GM18526 (cell line): ENCODE results near the gene GALNT17.

Experiments used
- POLR2A ChIP-seq: IDR thresholded peaks from 3 replicates; pipeline ENCODE4 v1.6.1; 2011; ENCODE audit not compliant: insufficient read length; ENCODE audit errors: extremely low read depth

The GALNT17 gene

DNA sequence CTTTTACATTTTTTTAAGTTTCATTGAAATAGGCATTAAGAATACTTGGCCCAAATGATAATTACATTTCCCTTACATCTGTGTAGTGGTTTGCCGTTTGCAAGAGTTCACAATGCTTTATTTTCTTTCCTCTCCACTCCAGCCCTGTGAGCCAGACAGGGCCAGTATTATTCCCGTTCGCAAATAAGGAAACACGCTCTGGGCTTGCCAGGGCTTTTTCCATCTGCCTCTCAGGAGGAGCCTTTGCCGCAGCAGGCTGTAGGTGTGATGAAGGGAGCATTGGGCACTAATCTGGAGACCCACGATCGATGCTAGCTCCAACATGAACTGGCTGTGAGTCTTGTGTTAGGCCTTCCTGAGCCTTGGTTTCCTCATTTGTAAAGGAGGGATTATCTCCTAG, 154.4 kb downstream of the GALNT17 start:
- no peak for TF ChIP-seq POLR2A

- TF ChIP-seq POLR2A = no peak
These were observed 155.0 kb downstream of the GALNT17 start for GRCh38 chr7:71286924-71287323.

GRCh38 chr7:71290452-71290851, 158.5 kb downstream of the GALNT17 start:
- no peak for TF ChIP-seq POLR2A

GRCh38 chr7:71298378-71298777, 166.4 kb downstream of the GALNT17 start:
- TF ChIP-seq POLR2A = no peak

DNA sequence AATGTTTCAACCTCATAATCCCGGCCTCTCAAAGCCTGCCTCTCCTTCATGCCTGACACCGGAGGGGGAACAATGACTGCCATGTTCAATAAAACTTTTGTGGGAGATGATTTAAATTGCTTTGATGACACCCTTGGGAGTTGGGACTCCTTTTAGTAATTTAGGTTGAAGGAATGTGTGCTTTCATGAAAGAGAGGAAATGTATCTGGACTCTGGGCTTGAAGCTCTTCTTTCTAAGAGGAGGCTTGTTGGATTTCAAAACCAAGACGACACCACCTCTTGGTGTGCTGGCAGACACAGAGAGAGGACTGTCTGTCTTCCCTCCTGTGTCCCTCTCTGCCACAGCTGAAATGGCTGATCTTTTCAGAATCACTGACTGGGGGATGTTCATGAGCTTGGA, 168.1 kb downstream of the GALNT17 start:
- no peak for TF ChIP-seq POLR2A

- TF ChIP-seq POLR2A = no peak
These were observed 168.7 kb downstream of the GALNT17 start for GRCh38 chr7:71300603-71301002.

GRCh38 chr7:71301167-71301566, 169.2 kb downstream of the GALNT17 start:
- TF ChIP-seq POLR2A = no peak

- TF ChIP-seq POLR2A = no peak
These were observed 171.6 kb downstream of the GALNT17 start for GRCh38 chr7:71303566-71303965.

- no peak for TF ChIP-seq POLR2A
These were observed 176.2 kb downstream of the GALNT17 start for GRCh38 chr7:71308096-71308495.

DNA sequence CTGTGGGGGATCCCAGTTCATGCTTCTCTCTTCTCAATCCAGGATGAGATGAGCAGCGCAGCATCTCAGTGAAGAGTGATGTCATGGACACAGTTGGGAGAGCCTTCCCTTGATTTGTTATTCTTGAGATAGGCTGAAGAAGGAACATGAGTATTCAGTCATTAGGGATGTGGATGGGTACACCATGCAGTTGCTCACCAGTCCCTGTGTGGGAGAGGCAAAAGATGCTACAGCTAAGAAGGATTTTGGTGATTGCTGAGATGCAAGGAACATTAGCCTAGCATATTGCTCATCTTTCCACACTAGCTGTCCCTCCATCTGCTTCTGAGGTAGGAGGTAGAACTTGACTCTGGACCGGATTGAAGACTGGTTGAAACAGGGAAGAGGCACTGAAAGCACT, 179.6 kb downstream of the GALNT17 start:
- no peak for TF ChIP-seq POLR2A

GRCh38 chr7:71312755-71313490, 181.0 kb downstream of the GALNT17 start:
- TF ChIP-seq POLR2A = no peak

DNA sequence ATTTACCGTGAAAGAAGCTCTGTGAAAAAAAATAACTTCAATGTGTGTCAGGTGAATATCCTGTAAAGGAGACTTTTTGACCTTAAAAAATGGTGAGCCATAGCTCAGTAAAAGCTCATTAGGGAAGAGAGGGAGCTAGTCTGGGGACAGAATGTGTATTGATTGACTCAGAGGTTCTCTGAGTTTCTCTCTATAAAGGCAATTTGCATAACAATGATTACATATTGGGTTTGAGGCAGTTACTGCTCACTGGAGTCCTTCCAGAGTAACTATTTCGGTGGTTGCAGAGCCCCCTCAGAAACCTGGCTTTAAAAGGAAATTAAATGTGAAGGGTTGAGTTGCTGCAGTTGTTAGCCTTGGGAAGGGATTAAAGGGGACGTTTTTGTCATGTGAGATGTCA, 181.6 kb downstream of the GALNT17 start:
- TF ChIP-seq POLR2A = no peak

GRCh38 chr7:71320916-71321315, 189.0 kb downstream of the GALNT17 start:
- no peak for TF ChIP-seq POLR2A

GRCh38 chr7:71322201-71322600, 190.3 kb downstream of the GALNT17 start:
- no peak for TF ChIP-seq POLR2A

- no peak for TF ChIP-seq POLR2A
These were observed 191.8 kb downstream of the GALNT17 start for GRCh38 chr7:71323726-71324125.

GRCh38 chr7:71325151-71325550, 193.2 kb downstream of the GALNT17 start:
- TF ChIP-seq POLR2A = no peak

DNA sequence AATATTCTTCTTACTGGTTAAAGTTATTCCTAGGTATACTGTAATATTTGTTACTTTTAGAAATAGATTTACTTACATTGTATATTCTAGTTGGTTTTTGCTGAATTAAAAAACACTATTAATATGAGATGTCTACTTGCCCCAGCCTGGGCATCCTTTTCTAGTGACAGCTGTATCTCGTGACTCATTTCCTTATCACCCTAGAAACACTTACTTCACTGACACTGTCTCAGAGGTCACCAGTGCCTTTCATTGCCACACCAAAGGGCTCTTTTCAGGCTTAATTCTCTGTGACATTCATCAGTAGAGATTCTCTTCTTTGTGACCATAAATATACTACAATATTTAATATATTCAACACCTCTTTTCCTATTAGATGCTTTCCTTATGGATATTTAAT, 194.7 kb downstream of the GALNT17 start:
- no peak for TF ChIP-seq POLR2A
